Neutrophil (primary cell): ENCODE data around the gene TANGO2.

Source experiments
- H3K27ac ChIP-seq: fragments of 200-600 bp; sonication (generic); 2 replicates; pipeline ENCODE4 v1.5.1; 2016; ENCODE audit warnings: mild to moderate bottlenecking, moderate library complexity
- H3K27me3 ChIP-seq: fragments of 200-600 bp; sonication (generic); 2 replicates; pipeline ENCODE4 v1.6.0; 2016; ENCODE audit warnings: mild to moderate bottlenecking
- H3K36me3 ChIP-seq: fragments of 200-600 bp; sonication (generic); 2 replicates; pipeline ENCODE4 v1.5.1; 2017
- H3K4me1 ChIP-seq, 2 experiments: fragments of 200-600 bp in 1 of 2; sonication (generic) in 1 of 2; 1 replicate in 1 of 2; 2 replicates in 1 of 2; pipeline versions ENCODE4 v1.5.1 to v1.6.1; 2013 to 2016; ENCODE audit warnings: low read depth in 1 of 2, low read length in 1 of 2, mild to moderate bottlenecking in 1 of 2, moderate library complexity in 1 of 2; ENCODE audit not compliant: control insufficient read depth in 1 of 2, insufficient read depth in 1 of 2
- H3K4me3 ChIP-seq, 2 experiments: fragments of 200-600 bp in 1 of 2; sonication (generic) in 1 of 2; 1 replicate in 1 of 2; 2 replicates in 1 of 2; pipeline ENCODE4 v1.5.1; 2013 to 2016; ENCODE audit warnings: low read depth in 1 of 2, low read length in 1 of 2, mild to moderate bottlenecking in 1 of 2, moderate library complexity in 1 of 2
- H3K9me3 ChIP-seq: fragments of 200-600 bp; sonication (generic); 2 replicates; pipeline ENCODE4 v1.5.1; 2016
- TF ChIP-seq, protein P1 (sequence below): fragments of 200-600 bp; sonication (generic); IDR thresholded peaks from 2 replicates; pipeline ENCODE4 v1.5.1; 2016; ENCODE audit warnings: antibody characterized with exemption

The TANGO2 gene

DNA sequence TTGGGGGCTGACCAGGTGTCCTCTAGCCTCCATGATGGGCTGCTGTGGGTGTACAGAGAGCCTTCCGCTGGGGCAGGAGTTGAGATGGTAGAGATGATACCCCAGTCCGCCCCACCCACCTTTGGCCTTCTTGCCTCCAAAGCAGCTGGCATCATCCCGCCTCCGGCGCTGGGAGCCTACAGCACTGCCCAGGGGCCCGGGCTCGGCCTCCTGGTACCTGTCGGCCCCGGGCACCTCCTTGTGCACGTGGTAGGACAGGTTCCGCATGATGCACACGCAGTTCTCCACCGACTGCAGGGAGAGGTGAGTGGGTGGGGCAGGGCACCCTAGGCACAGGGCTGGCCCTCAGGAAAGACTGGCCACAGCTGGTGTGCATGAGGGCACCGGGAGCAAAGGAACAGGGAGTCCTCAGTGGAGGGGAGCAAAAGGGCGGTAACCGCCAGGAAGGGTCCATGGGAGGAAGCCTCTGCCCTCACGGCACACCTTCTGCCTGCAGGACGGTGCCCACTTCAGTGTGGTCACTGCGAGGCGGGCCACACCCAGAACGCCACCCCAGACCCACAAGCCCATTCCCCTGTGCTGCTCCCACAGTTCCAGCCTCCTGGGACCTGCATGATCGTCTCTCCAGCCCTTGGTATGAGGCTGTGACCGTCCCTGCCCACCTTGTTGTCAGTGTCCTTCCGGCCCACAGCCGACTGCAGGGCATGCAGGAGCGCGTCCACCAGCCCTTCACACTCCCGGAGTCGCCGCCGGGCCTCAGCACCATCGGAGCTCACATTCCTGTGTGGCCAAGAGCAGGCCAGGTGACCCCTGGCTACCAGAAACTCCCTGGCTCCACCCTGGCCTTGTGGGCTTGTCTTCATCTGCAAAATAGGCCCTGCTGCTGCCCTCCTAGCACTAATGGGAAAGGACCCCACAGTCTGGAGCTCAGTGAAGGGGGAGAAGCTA, 43.3 kb upstream of the TANGO2 start:
- Histone ChIP-seq H3K27ac (no peak overlapping the region), H3K9me3 (no peaks in the 10 kb centered on the region), H3K4me1 (peaks cover 16 to 17% of the 10 kb centered on the region in 2 experiments), H3K36me3 (no peaks in the 10 kb centered on the region), H3K27me3 (no peaks in the 10 kb centered on the region), H3K4me3 (no peak overlapping the region)
- TF ChIP-seq, protein P1, sequence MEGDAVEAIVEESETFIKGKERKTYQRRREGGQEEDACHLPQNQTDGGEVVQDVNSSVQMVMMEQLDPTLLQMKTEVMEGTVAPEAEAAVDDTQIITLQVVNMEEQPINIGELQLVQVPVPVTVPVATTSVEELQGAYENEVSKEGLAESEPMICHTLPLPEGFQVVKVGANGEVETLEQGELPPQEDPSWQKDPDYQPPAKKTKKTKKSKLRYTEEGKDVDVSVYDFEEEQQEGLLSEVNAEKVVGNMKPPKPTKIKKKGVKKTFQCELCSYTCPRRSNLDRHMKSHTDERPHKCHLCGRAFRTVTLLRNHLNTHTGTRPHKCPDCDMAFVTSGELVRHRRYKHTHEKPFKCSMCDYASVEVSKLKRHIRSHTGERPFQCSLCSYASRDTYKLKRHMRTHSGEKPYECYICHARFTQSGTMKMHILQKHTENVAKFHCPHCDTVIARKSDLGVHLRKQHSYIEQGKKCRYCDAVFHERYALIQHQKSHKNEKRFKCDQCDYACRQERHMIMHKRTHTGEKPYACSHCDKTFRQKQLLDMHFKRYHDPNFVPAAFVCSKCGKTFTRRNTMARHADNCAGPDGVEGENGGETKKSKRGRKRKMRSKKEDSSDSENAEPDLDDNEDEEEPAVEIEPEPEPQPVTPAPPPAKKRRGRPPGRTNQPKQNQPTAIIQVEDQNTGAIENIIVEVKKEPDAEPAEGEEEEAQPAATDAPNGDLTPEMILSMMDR, result no peak

DNA sequence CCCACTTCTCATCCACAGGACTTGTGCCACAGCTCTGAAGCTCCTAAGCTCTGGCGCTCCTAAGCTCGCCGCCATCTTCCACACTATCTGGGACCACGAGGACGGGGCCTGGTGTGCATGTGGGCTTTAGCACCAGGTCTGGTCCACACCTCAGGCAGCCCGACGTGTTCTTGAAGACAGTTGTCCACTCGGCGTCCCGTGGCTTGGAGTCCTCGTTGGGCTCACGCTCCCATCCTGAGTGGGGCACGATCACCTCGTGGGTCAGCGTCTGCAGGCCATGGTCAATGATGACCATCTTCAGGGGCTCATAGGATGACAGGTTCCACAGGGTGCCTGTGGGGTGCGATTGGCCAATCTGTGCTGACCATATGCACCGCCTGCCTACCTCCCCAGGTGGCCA, 42.2 kb upstream of the TANGO2 start:
- no peaks in the 10 kb centered on the region for H3K9me3 ChIP-seq
- H3K36me3 ChIP-seq, result no peaks in the 10 kb centered on the region
- TF ChIP-seq, protein P1, result no peak
- H3K27ac ChIP-seq, result no peak overlapping the region
- peaks cover 16 to 17% of the 10 kb centered on the region in 2 experiments for H3K4me1 ChIP-seq
- H3K27me3 ChIP-seq, result no peaks in the 10 kb centered on the region
- H3K4me3 ChIP-seq, result no peak overlapping the region

DNA sequence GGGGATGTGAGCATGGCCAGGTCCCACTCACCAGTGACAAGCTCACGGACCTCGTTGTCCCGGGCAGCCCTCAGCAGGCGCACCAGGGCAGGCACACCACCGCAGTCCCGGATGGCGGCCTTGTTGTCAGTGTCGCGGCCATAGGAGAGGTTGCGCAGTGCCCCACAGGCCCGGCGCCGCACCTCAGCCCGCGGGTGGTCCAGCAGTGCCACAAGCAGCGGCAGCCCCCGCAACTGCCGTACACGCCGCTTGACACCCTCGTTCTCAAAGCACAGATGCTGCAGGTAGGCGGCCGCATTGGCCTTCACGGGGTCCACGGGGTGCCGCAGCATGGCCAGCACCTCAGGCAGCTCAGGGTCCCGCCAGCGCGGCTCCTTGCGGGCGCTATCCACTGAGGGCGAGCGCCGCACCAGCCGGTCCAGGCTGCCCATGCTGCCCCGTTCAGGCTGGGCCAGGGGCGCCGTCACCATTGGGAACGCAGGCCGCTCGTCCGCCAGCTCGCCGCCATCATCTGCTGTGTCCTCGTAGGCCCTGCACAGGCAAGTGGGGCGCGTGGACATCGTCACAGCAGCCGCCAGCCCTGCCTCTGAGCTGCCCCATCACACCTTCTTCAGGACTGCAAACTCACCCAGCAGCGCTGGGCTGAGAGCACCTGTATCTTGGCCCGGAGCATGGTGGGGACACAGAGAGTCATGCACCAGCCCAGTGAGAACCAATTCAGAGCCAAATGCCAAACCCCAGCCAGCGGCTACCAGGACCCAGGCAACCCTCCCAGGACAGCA, 41.0 kb upstream of the TANGO2 start:
- no peaks in the 10 kb centered on the region for H3K27me3 ChIP-seq
- no peaks in the 10 kb centered on the region for H3K36me3 ChIP-seq
- H3K9me3 ChIP-seq, result no peaks in the 10 kb centered on the region
- TF ChIP-seq, protein P1, result no peak
- no peak overlapping the region for H3K27ac ChIP-seq
- H3K4me1 ChIP-seq, result peaks cover 8 to 9% of the 10 kb centered on the region in 2 experiments
- H3K4me3 ChIP-seq, result no peak overlapping the region

DNA sequence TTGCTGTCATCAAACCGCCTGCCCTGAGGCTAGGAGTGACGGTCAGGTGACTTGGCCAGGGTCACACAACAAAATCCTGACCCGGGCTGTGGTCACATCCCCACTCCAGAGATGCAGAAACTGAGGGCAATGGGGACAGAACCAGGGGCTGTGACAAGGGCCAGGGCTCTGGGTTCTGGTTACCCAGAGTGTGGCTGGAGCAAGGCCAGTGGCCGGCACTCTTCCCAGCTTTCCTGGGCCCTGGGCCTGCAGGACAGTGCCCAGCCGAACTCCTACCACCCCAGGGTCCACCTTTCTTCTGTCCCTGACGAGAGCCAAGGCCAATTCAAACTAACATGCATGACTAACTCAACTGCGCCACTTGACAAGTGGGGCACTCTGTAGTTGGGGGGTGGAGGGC, 40.1 kb upstream of the TANGO2 start:
- H3K27ac ChIP-seq, result no peak overlapping the region
- H3K4me3 ChIP-seq, result no peak overlapping the region
- peaks cover 0 to under 1% of the 10 kb centered on the region in 2 experiments for H3K4me1 ChIP-seq
- no peaks in the 10 kb centered on the region for H3K9me3 ChIP-seq
- peaks cover 8% of the 10 kb centered on the region for H3K27me3 ChIP-seq
- H3K36me3 ChIP-seq, result no peaks in the 10 kb centered on the region
- TF ChIP-seq, protein P1, result no peak

DNA sequence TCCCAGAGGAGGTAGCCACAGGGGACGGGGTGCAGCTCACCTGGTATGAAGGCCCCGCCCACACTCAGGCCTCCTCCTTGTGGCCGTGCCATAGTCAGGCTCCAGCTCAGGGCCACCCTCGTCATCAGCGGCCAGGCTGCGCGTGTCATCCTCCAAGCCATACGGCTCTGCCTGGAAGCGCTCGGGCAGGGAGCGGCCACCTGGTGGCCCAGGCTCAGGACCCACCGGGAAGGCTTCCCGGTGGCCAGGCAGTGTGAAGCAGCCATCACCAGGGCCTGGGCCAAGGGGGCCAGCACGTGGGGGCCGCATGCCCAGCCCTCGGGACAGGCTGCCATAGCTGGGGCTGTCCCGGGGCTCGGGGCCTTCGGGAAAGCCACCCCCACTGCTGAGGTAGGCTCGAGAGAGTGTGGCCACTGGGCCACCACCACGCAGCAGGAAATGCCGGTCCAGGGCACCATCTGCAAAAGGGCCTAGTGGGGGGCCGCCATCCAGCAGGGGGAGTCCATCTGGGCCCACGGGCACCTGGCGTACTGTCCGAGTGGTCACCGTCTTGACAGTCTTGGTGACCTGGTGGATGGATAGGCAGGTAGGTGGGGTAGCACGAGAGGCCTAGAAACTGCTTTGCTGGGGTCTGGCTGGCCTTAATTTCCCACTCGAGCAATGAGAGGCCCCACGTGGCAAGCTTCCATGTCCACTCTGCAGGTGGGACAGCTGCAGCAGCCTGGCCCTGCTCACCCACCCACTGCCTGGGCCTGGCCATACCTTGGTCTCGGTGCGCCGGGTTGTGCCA, 39.5 kb upstream of the TANGO2 start:
- Histone ChIP-seq H3K27ac (no peak overlapping the region), H3K4me3 (no peak overlapping the region), H3K9me3 (no peaks in the 10 kb centered on the region), H3K27me3 (peaks cover 14% of the 10 kb centered on the region), H3K4me1 (peaks cover 5 to 6% of the 10 kb centered on the region in 2 experiments), H3K36me3 (no peaks in the 10 kb centered on the region)
- TF ChIP-seq, protein P1, result no peak
